T47D (cell line): ENCODE data around the gene MRPL19.

Experiments
- DNase-seq, 2 experiments: peaks; one replicate each; pipeline versions ENCODE4 v3.0.0 to v3.0.0-alpha.2; 2011 to 2012; ENCODE audit warnings: low read depth in 1 of 2, low spot score in 1 of 2
- JUND ChIP-seq: IDR thresholded peaks from 2 replicates; pipeline ENCODE4 v1.6.1; 2012; ENCODE audit warnings: low read depth
- in situ Hi-C: cut with HindIII; loops from 2 replicates; pipeline ENCODE4 v1.10.0; 2016; ENCODE audit warnings: low sequenced_read_pairs, low pct_unique_long_range_greater_than_20kb

The MRPL19 gene

GRCh38 chr2:75607988-75608683 lies 38.4 kb upstream of the MRPL19 start:
- DNase-seq, result no peak
- in situ Hi-C loops, result no loop called here
- no peak for TF ChIP-seq JUND

- in situ Hi-C loops, result no loop called here
- DNase-seq, result peak; percentile 54 to 64
- no peak for TF ChIP-seq JUND
These were observed 37.8 kb upstream of the MRPL19 start for GRCh38 chr2:75608684-75609333.

GRCh38 chr2:75609334-75609689 lies 37.3 kb upstream of the MRPL19 start:
- in situ Hi-C loops, result no loop called here

GRCh38 chr2:75609937-75610508 lies 36.6 kb upstream of the MRPL19 start:
- TF ChIP-seq JUND, result no peak
- DNase-seq, result no peak
- in situ Hi-C loops, result no loop called here

More at GRCh38 chr2:75609334-75609689, 37.3 kb upstream of the MRPL19 start:
- TF ChIP-seq JUND, result no peak
- DNase-seq, result no peak

GRCh38 chr2:75610671-75611070 lies 35.9 kb upstream of the MRPL19 start:
- no peak for TF ChIP-seq JUND
- in situ Hi-C loops, result no loop called here
- DNase-seq, result no peak

- in situ Hi-C loops, result no loop called here
- no peak for TF ChIP-seq JUND
- no peak for DNase-seq
These were observed 34.3 kb upstream of the MRPL19 start for GRCh38 chr2:75612108-75612861.

- DNase-seq, result no peak
- in situ Hi-C loops, result no loop called here
- no peak for TF ChIP-seq JUND
These were observed 33.7 kb upstream of the MRPL19 start for GRCh38 chr2:75612862-75613243.

GRCh38 chr2:75614162-75614651 lies 32.4 kb upstream of the MRPL19 start:
- DNase-seq, result no peak
- no peak for TF ChIP-seq JUND
- in situ Hi-C loops, result no loop called here

GRCh38 chr2:75616406-75616805 lies 30.2 kb upstream of the MRPL19 start:
- no peak for TF ChIP-seq JUND
- in situ Hi-C loops, result no loop called here
- no peak for DNase-seq

GRCh38 chr2:75616933-75617332 lies 29.6 kb upstream of the MRPL19 start:
- no peak for DNase-seq
- TF ChIP-seq JUND, result no peak
- in situ Hi-C loops, result no loop called here

- TF ChIP-seq JUND, result no peak
- in situ Hi-C loops, result no loop called here
- no peak for DNase-seq
These were observed 26.4 kb upstream of the MRPL19 start for GRCh38 chr2:75619956-75620740.

- in situ Hi-C loops, result no loop called here
- no peak for DNase-seq
- TF ChIP-seq JUND, result no peak
These were observed 25.4 kb upstream of the MRPL19 start for GRCh38 chr2:75621228-75621627.
